ENCODE measurements around the gene VPREB3.

VPREB3 gene

DNA sequence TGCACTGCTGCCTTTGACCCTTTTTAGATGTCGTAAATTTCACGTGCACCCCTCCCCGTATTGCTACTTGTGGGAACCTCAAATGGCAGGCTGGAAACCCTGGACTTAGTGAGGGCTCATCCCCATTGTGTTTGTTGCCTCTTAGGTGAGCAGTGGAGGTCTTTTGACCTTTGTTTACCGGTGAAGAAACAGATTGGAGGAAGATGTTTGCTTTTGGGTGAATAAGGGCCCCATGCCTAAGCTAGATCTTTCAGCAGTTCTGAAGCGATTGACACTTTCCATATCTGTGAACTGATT lies 33.3 kb upstream of the VPREB3 start:
- Mint-ChIP-seq H3K4me1 (peaks cover 50% of the 10 kb centered on the region), H3K9me3 (no peaks in the 10 kb centered on the region), H3K4me3 (peak overlapping the region; percentile 89), H3K27ac (peak overlapping the region; percentile 96), H3K36me3 (peaks cover 13% of the 10 kb centered on the region), H3K27me3 (no peaks in the 10 kb centered on the region)
- DNase-seq, result no peak
- CTCF ChIA-PET, result interaction anchor here (0.6 to 1.5 kb wide), 2 partner anchors 19 to 51 kb away, joined by 3 read pairs; partner anchors contain the start of gene DERL3

DNA sequence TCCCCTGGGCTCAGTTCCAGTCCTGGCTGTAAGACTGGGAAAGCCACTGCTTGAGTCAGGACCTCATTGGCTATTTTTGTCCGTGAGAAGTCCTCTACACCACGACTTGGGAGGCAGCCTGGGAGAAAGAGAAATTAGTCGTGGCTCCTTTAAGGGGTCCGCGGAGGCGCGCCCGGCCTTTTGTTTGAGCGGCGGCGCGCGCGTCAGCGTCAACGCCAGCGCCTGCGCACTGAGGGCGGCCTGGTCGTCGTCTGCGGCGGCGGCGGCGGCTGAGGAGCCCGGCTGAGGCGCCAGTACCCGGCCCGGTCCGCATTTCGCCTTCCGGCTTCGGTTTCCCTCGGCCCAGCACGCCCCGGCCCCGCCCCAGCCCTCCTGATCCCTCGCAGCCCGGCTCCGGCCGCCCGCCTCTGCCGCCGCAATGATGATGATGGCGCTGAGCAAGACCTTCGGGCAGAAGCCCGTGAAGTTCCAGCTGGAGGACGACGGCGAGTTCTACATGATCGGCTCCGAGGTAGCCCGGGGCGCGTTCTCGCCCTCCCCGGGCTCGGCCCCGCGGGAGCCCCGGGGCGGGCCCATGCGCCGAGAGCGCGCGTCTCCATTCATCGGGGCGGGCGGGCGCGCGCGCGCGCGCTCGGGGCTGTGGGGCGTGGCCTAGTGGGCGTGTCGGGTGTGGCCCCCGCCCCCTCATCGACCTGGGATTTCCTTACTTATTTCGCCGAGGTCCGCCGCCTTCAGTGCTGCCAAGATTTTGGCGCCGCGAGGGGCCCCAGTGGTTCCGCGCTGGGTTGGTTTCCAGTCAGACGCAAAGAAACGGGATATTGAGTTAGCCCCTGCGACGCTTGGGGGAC lies 32.8 kb upstream of the VPREB3 start, which contains the start of gene SMARCB1:
Gene SMARCB1, plus strand, starts transcription at position 215 of the 848 bp plus-strand sequence. Its CDS starts 204 bp downstream, at position 419.
- H3K27ac Mint-ChIP-seq, result peak within 1 kb of the TSS; percentile 96
- peak within 1 kb of the TSS; percentile 89 for H3K4me3 Mint-ChIP-seq
- no peaks in the 10 kb centered on the region for H3K27me3 Mint-ChIP-seq
- DNase-seq, result peak; percentile 90
- CTCF ChIA-PET, result interaction anchor here (1.2 to 1.5 kb wide), 3 partner anchors 9 to 51 kb away, joined by 3 to 4 read pairs (median 3); partner anchors contain the start of gene DERL3
- H3K9me3 Mint-ChIP-seq, result no peaks in the 10 kb centered on the region
- H3K4me1 Mint-ChIP-seq, result peaks cover 45% of the 10 kb centered on the region
- H3K36me3 Mint-ChIP-seq, result peaks cover 8% of the 10 kb centered on the region

DNA sequence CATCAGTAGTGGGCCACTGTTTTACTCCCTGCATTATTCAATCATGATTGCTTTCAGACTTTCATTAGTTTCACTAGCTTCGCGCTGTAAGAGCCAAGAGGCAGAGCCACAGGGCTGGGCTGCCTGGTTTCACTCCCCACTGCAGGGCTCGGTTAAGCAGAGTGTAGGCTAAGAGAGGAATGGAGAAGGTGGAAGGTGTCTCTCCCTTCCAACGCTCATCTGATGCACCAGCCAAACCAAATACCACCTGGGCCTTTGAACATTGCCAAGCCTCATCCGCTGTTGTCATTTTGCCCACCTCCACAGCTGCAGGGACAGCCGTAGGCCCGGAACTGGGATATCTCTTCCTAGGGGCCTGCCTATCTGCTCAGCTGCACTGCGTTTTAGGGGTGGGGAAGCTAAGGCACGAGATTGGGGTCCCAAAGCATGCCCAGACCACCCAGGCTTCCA lies 32.1 kb upstream of the VPREB3 start:
- Mint-ChIP-seq H3K36me3 (peaks cover 8% of the 10 kb centered on the region), H3K4me3 (peak overlapping the region; percentile 89), H3K9me3 (no peaks in the 10 kb centered on the region), H3K27ac (peak overlapping the region; percentile 96), H3K27me3 (peaks cover 6% of the 10 kb centered on the region), H3K4me1 (peaks cover 43% of the 10 kb centered on the region)
- DNase-seq, result peak; percentile 46
- CTCF ChIA-PET, result interaction anchor here (0.7 to 1.5 kb wide), 5 partner anchors 8 to 107 kb away, joined by 3 to 7 read pairs (median 3); partner anchors contain the start of gene DERL3

DNA sequence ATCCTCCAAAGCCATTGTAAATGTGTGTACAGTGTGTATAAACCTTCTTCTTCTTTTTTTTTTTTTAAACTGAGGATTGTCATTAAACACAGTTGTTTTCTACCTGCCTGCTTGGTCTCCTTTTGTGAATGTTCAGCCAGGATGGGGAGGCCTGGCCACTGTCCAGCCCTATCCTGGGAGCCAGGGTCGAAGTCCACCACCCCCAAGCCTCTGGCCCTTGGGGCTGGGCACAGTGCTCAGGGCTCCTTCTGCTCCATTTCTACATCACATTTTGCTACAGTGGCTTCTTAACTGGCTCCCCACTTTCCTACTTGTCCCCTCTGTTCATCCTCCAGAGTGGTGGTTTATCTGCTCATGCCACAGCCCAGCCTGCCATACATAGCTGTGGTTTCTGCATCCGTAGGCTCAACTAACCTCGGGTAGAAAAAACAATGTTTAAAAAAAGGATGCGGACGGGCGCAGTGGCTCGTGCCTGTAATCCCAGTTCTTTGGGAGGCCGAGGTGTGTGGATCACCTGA lies 30.0 kb upstream of the VPREB3 start:
- Mint-ChIP-seq H3K27ac (peak overlapping the region; percentile 50), H3K4me3 (no peak overlapping the region), H3K27me3 (peaks cover 6% of the 10 kb centered on the region), H3K4me1 (peaks cover 36% of the 10 kb centered on the region), H3K36me3 (peaks cover 2% of the 10 kb centered on the region), H3K9me3 (no peaks in the 10 kb centered on the region)
- peak; percentile 50 for DNase-seq
- CTCF ChIA-PET, result no interaction called here

DNA sequence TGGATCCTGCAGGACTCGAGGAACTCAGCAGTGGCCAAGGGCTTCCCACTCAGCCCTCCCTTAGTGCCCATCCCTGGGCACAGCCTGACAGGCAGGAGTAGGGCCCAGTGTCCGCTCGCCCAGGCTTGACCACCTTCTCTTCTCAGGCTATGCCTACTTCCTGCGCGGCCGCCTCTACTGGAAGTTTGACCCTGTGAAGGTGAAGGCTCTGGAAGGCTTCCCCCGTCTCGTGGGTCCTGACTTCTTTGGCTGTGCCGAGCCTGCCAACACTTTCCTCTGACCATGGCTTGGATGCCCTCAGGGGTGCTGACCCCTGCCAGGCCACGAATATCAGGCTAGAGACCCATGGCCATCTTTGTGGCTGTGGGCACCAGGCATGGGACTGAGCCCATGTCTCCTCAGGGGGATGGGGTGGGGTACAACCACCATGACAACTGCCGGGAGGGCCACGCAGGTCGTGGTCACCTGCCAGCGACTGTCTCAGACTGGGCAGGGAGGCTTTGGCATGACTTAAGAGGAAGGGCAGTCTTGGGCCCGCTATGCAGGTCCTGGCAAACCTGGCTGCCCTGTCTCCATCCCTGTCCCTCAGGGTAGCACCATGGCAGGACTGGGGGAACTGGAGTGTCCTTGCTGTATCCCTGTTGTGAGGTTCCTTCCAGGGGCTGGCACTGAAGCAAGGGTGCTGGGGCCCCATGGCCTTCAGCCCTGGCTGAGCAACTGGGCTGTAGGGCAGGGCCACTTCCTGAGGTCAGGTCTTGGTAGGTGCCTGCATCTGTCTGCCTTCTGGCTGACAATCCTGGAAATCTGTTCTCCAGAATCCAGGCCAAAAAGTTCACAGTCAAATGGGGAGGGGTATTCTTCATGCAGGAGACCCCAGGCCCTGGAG lies 29.3 kb upstream of the VPREB3 start:
- Mint-ChIP-seq H3K27me3 (peaks cover 6% of the 10 kb centered on the region), H3K4me1 (peaks cover 32% of the 10 kb centered on the region), H3K27ac (no peak overlapping the region), H3K4me3 (no peak overlapping the region), H3K9me3 (no peaks in the 10 kb centered on the region), H3K36me3 (no peaks in the 10 kb centered on the region)
- CTCF ChIA-PET, result no interaction called here
- no peak for DNase-seq

DNA sequence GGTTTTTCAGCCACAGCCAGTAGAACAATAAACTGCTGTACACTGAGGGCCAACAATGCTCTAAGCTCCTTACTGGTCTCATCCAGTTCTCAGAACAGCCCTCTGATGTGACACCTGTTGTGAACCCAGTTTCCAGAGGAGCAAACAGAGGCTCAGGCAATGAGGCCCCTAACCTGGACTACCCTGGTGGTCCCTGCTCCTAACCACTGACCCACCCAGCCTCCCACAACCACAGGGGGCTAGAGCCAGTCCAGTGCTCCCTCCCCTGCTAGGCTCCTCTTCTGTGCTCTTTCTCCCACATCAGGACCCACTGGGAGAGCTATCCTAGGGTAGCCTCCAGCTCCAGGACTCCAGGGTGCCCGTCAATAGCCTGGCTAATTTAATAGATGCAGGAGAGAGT lies 28.5 kb upstream of the VPREB3 start:
- Mint-ChIP-seq H3K9me3 (no peaks in the 10 kb centered on the region), H3K27me3 (peaks cover 6% of the 10 kb centered on the region), H3K27ac (no peak overlapping the region), H3K4me1 (peaks cover 25% of the 10 kb centered on the region), H3K4me3 (no peak overlapping the region), H3K36me3 (no peaks in the 10 kb centered on the region)
- no peak for DNase-seq
- CTCF ChIA-PET, result no interaction called here

DNA sequence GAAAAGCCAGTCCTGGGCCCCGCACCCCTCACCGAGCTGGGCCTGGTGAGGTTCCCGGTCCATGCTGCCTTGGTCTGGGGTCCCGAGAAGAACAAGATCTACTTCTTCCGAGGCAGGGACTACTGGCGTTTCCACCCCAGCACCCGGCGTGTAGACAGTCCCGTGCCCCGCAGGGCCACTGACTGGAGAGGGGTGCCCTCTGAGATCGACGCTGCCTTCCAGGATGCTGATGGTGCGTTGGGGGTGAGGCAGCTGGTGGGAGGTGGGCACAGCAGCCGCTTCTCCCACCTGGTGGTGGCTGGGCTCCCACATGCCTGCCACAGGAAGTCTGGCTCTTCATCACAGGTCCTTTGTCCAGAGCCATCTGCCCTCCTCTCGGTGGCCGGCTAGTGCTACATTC lies 28.0 kb upstream of the VPREB3 start:
- Mint-ChIP-seq H3K27ac (no peak overlapping the region), H3K4me1 (peaks cover 21% of the 10 kb centered on the region), H3K36me3 (no peaks in the 10 kb centered on the region), H3K9me3 (no peaks in the 10 kb centered on the region), H3K4me3 (no peak overlapping the region), H3K27me3 (peaks cover 6% of the 10 kb centered on the region)
- CTCF ChIA-PET, result no interaction called here
- DNase-seq, result no peak

DNA sequence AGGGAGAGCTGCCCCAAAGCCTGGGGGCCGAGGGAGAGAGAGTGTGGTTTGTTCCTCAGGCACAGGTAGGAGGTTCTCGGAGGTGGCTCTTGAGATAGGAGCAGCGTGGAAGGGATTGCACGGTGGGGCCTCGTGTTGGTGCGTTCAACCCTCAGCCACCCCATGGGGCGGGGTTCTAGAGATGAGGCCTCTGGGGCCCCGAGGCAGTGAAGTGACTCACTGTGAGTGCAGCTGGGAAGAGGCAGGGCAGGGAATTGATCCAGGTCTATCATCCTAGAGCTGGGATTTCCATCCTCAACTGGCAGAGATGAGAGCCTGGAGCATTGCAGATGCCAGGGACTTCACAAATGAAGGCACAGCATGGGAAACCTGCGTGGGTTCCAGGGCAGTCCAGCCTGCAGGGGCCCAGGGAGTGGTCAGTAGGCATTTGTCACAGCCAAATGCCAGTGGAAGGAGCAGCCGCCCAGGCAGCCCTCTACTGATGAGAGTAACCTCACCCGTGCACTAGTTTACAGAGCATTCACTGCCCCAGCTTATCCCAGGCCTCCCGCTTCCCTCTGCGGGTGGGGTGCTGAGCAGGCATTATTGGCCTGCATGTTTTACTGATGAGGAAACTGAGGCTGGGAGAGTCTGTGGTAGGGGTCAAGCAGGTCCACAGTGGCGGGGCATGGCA lies 27.4 kb upstream of the VPREB3 start:
- Mint-ChIP-seq H3K4me1 (peaks cover 20% of the 10 kb centered on the region), H3K36me3 (no peaks in the 10 kb centered on the region), H3K9me3 (no peaks in the 10 kb centered on the region), H3K27me3 (peaks cover 6% of the 10 kb centered on the region), H3K4me3 (no peak overlapping the region), H3K27ac (no peak overlapping the region)
- CTCF ChIA-PET, result interaction anchor here (1.6 kb wide), 1 partner anchor 10 kb away, joined by 4 read pairs; no protein-coding TSS in a partner anchor
- DNase-seq, result no peak

DNA sequence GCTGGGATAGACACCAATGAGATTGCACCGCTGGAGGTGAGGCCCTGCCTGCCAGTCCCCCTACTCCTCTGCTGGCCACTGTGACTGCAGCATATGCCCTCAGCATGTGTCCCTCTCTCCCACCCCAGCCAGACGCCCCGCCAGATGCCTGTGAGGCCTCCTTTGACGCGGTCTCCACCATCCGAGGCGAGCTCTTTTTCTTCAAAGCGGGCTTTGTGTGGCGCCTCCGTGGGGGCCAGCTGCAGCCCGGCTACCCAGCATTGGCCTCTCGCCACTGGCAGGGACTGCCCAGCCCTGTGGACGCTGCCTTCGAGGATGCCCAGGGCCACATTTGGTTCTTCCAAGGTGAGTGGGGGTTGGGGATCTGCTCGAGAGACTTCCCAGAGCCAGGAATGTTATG lies 26.8 kb upstream of the VPREB3 start:
- DNase-seq, result no peak
- H3K36me3 Mint-ChIP-seq, result no peaks in the 10 kb centered on the region
- CTCF ChIA-PET, result interaction anchor here (0.6 to 1.6 kb wide), 2 partner anchors 10 to 22 kb away, joined by 3 to 4 read pairs; no protein-coding TSS in a partner anchor
- peaks cover 14% of the 10 kb centered on the region for H3K4me1 Mint-ChIP-seq
- peaks cover 7% of the 10 kb centered on the region for H3K27me3 Mint-ChIP-seq
- H3K27ac Mint-ChIP-seq, result no peak overlapping the region
- H3K4me3 Mint-ChIP-seq, result no peak overlapping the region
- no peaks in the 10 kb centered on the region for H3K9me3 Mint-ChIP-seq

DNA sequence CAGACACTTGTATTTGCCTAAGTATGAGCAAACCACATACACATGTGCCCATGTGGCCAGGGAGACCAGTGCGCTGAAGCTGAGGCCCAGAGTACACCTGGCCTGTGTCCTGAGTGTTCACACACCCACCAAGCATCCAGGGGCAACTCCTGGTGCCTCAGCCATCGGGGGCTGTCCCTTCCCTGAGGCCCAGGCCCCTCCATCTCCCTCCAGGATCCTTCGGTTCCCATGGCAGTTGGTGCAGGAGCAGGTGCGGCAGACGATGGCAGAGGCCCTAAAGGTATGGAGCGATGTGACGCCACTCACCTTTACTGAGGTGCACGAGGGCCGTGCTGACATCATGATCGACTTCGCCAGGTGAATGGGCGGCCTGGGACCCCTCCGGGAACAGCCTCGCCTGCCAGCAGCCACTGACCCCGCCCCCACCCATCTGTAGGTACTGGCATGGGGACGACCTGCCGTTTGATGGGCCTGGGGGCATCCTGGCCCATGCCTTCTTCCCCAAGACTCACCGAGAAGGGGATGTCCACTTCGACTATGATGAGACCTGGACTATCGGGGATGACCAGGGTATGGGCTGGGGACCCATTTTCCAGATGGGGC lies 26.0 kb upstream of the VPREB3 start:
- Mint-ChIP-seq H3K27me3 (peaks cover 15% of the 10 kb centered on the region), H3K9me3 (no peaks in the 10 kb centered on the region), H3K4me1 (peaks cover 10% of the 10 kb centered on the region), H3K27ac (no peak overlapping the region), H3K36me3 (no peaks in the 10 kb centered on the region), H3K4me3 (no peak overlapping the region)
- DNase-seq, result no peak
- CTCF ChIA-PET, result interaction anchor here (1.6 kb wide), 1 partner anchor 9 kb away, joined by 4 read pairs; no protein-coding TSS in a partner anchor

DNA sequence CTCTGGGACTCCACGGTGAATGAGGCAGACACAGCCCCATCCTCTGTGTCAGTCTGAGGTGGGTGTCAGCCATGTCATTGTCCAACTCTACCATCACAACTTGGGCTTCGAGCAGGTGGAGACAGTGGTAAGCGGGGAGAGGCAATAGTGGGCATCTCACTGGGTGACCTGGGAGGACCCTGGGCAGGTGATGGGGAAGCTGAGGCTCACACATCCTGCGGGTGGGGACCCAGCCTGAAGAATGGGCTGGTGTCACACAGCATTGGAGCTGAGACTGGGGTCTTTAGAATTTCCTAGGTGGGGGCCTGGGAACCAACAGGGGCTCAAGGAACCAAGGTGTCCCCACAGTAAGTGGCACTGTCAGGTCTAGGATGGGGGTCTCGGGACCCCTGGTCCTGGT lies 25.5 kb upstream of the VPREB3 start:
- Mint-ChIP-seq H3K9me3 (no peaks in the 10 kb centered on the region), H3K27me3 (peaks cover 20% of the 10 kb centered on the region), H3K27ac (no peak overlapping the region), H3K4me1 (peaks cover 10% of the 10 kb centered on the region), H3K36me3 (no peaks in the 10 kb centered on the region), H3K4me3 (no peak overlapping the region)
- DNase-seq, result no peak
- CTCF ChIA-PET, result no interaction called here

DNA sequence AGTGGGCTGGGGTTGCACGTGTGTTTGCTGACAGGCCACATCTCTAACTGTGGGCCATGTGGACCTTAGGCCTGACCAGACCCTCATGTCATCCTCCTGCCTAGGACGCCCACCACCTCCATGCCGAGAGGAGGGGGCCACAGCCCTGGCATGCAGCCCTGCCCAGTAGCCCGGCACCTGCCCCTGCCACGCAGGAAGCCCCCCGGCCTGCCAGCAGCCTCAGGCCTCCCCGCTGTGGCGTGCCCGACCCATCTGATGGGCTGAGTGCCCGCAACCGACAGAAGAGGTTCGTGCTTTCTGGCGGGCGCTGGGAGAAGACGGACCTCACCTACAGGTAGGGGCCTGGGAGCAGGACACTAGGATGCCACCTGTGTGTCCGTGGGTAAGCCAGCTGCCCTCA lies 24.9 kb upstream of the VPREB3 start:
- peaks cover 4% of the 10 kb centered on the region for H3K4me1 Mint-ChIP-seq
- no peak for DNase-seq
- H3K36me3 Mint-ChIP-seq, result no peaks in the 10 kb centered on the region
- H3K27ac Mint-ChIP-seq, result no peak overlapping the region
- CTCF ChIA-PET, result no interaction called here
- H3K9me3 Mint-ChIP-seq, result no peaks in the 10 kb centered on the region
- peaks cover 27% of the 10 kb centered on the region for H3K27me3 Mint-ChIP-seq
- no peak overlapping the region for H3K4me3 Mint-ChIP-seq

DNA sequence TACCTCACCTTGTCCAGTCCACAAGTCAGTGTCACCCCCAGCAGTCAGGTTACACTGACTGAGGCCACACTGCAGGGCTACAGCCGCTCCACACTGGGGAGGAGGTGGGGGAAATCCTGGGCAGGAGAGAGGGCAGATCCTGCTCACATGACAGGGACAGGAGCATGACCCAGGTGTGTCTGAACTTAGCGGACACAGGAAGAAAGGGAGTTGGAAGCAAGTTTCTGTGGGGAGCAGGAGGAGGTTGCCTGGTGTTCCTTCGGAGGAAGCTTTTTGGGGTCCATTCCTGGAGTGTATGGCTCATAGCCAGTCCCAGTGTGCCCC lies 24.3 kb upstream of the VPREB3 start:
- H3K36me3 Mint-ChIP-seq, result no peaks in the 10 kb centered on the region
- CTCF ChIA-PET, result interaction anchor here (0.6 to 1.0 kb wide), 2 partner anchors 8 to 12 kb away, joined by 3 to 4 read pairs; partner anchors contain the start of gene SMARCB1
- no peak overlapping the region for H3K4me3 Mint-ChIP-seq
- no peaks in the 10 kb centered on the region for H3K9me3 Mint-ChIP-seq
- no peaks in the 10 kb centered on the region for H3K4me1 Mint-ChIP-seq
- DNase-seq, result no peak
- H3K27me3 Mint-ChIP-seq, result peaks cover 32% of the 10 kb centered on the region
- no peak overlapping the region for H3K27ac Mint-ChIP-seq
